NB4 (cell line): ENCODE results near the gene PREB.

ENCODE experiments used
- CTCF ChIP-seq: IDR thresholded peaks from one replicate; pipeline ENCODE4 v1.5.1; 2012; ENCODE audit warnings: low read depth, low read length
- MYC ChIP-seq: IDR thresholded peaks from 2 replicates; pipeline ENCODE4 v1.6.1; 2011; ENCODE audit warnings: low read depth, low read length
- POLR2A ChIP-seq: IDR thresholded peaks from 2 replicates; pipeline ENCODE4 v1.6.1; 2011; ENCODE audit warnings: mild to moderate bottlenecking; ENCODE audit not compliant: insufficient read length; ENCODE audit errors: extremely low read depth

GRCh38 chr2:27127883-27128667, 6.4 kb downstream of the PREB start:
- TF ChIP-seq CTCF (no peak), POLR2A (no peak), MYC (no peak)
